ENCODE measurements around the gene PLCB1.
A peak's percentile ranks its signal among the peaks of the same experiment; 100 is the strongest.
"Not testable (repeated sequence)": the region's sequence is repeated elsewhere in the genome, so short reads cannot be mapped to it uniquely, and the experiment has no call there.

Gene PLCB1

GRCh38 chr20:8431538-8432434, 299.7 kb downstream of the PLCB1 start:
- TF ChIP-seq CTCF (conservative IDR thresholded peaks at IDR 0.05; ENCODE audit: control insufficient read depth, insufficient read depth, low read depth, low read length), result no peak
- H3K4me3 ChIP-seq (ENCODE audit: control insufficient read depth, low read depth, low read length), result no peak overlapping the region
- DNase-seq (ENCODE audit: low read depth), result peak; percentile 51

- peak; percentile 3 for DNase-seq (ENCODE audit: low read depth)
- TF ChIP-seq CTCF (conservative IDR thresholded peaks at IDR 0.05; ENCODE audit: control insufficient read depth, insufficient read depth, low read depth, low read length), result no peak
- H3K4me3 ChIP-seq (ENCODE audit: control insufficient read depth, low read depth, low read length), result no peak overlapping the region
Observed at GRCh38 chr20:8432435-8433148, 300.5 kb downstream of the PLCB1 start.

- TF ChIP-seq CTCF (conservative IDR thresholded peaks at IDR 0.05; ENCODE audit: control insufficient read depth, insufficient read depth, low read depth, low read length), result no peak
- no peak for DNase-seq (ENCODE audit: low read depth)
- no peak overlapping the region for H3K4me3 ChIP-seq (ENCODE audit: control insufficient read depth, low read depth, low read length)
Observed at GRCh38 chr20:8433291-8433690, 301.2 kb downstream of the PLCB1 start.

GRCh38 chr20:8434326-8434876, 302.3 kb downstream of the PLCB1 start:
- no peak overlapping the region for H3K4me3 ChIP-seq (ENCODE audit: control insufficient read depth, low read depth, low read length)
- peak; percentile 15 for DNase-seq (ENCODE audit: low read depth)
- no peak for TF ChIP-seq CTCF (conservative IDR thresholded peaks at IDR 0.05; ENCODE audit: control insufficient read depth, insufficient read depth, low read depth, low read length)

GRCh38 chr20:8435285-8436035, 303.4 kb downstream of the PLCB1 start:
- H3K4me3 ChIP-seq (ENCODE audit: control insufficient read depth, low read depth, low read length), result no peak overlapping the region
- no peak for DNase-seq (ENCODE audit: low read depth)
- no peak for TF ChIP-seq CTCF (conservative IDR thresholded peaks at IDR 0.05; ENCODE audit: control insufficient read depth, insufficient read depth, low read depth, low read length)

- DNase-seq (ENCODE audit: low read depth); H3K4me3 ChIP-seq (ENCODE audit: control insufficient read depth, low read depth, low read length): not testable (repeated sequence)
Observed at GRCh38 chr20:8436938-8437337, 304.9 kb downstream of the PLCB1 start.

Measured in fibroblast of mammary gland (primary cell).